ENCODE measurements around the gene THBS2. TPM values are rescaled to one million over a fixed set of nuclear protein-coding genes. Genes with fewer than 3 reads are reported as not detected.
"Not testable (repeated sequence)": the region's sequence is repeated elsewhere in the genome, so short reads cannot be mapped to it uniquely, and the experiment has no call there.

Gene THBS2
- total RNA-seq, 2 donors from 2014 or later, result not detected

- ATAC-seq (replicated peaks in 1 of 2) (no peak), DNase-seq (no peak)
- no peaks in the 10 kb centered on the region for H3K27me3 Mint-ChIP-seq (ENCODE audit: low read depth)
- peaks cover 7 to 9% of the 10 kb centered on the region in 2 donors for H3K36me3 Mint-ChIP-seq (ENCODE audit: insufficient read depth in 2 of 2)
- no peak overlapping the region for H3K4me3 Mint-ChIP-seq
- no peak overlapping the region for H3K27ac Mint-ChIP-seq
- peaks cover 2 to 5% of the 10 kb centered on the region in 2 donors for H3K9me3 Mint-ChIP-seq
- H3K4me1 Mint-ChIP-seq (ENCODE audit: low read depth), result no peaks in the 10 kb centered on the region
Measured at GRCh38 chr6:169204167-169204566, 49.5 kb downstream of the THBS2 start.

GRCh38 chr6:169201985-169202384, 51.7 kb downstream of the THBS2 start:
- H3K4me1 Mint-ChIP-seq (ENCODE audit: low read depth), result no peaks in the 10 kb centered on the region
- H3K4me3 Mint-ChIP-seq, result no peak overlapping the region
- no peak overlapping the region for H3K27ac Mint-ChIP-seq
- peaks cover 2% of the 10 kb centered on the region in 2 donors for H3K9me3 Mint-ChIP-seq
- no peak for DNase-seq
- no peaks in the 10 kb centered on the region for H3K27me3 Mint-ChIP-seq (ENCODE audit: low read depth)
- ATAC-seq (replicated peaks in 1 of 2), result no peak
- peaks cover 3 to 6% of the 10 kb centered on the region in 2 donors for H3K36me3 Mint-ChIP-seq (ENCODE audit: insufficient read depth in 2 of 2)

GRCh38 chr6:169200893-169201514, 52.6 kb downstream of the THBS2 start:
- Mint-ChIP-seq H3K36me3 (ENCODE audit: insufficient read depth in 2 of 2) (no peaks in the 10 kb centered on the region), H3K9me3 (no peaks in the 10 kb centered on the region)

GRCh38 chr6:169199625-169200335, 53.9 kb downstream of the THBS2 start:
- Mint-ChIP-seq H3K27me3 (ENCODE audit: low read depth) (no peaks in the 10 kb centered on the region), H3K4me3 (no peak overlapping the region), H3K4me1 (ENCODE audit: low read depth) (no peaks in the 10 kb centered on the region), H3K9me3 (no peaks in the 10 kb centered on the region), H3K27ac (no peak overlapping the region), H3K36me3 (ENCODE audit: insufficient read depth in 2 of 2) (no peaks in the 10 kb centered on the region)
- DNase-seq (no peak), ATAC-seq (replicated peaks in 1 of 2) (no peak)

More at GRCh38 chr6:169200893-169201514, 52.6 kb downstream of the THBS2 start:
- Mint-ChIP-seq H3K4me1 (ENCODE audit: low read depth) (no peaks in the 10 kb centered on the region), H3K27ac (no peak overlapping the region), H3K27me3 (ENCODE audit: low read depth) (no peaks in the 10 kb centered on the region), H3K4me3 (no peak overlapping the region)
- no peak for ATAC-seq (replicated peaks in 1 of 2)
- DNase-seq, result no peak

GRCh38 chr6:169198885-169199284, 54.8 kb downstream of the THBS2 start:
- no peak for ATAC-seq (replicated peaks in 1 of 2)
- Mint-ChIP-seq H3K27me3 (ENCODE audit: low read depth) (peaks cover 1% of the 10 kb centered on the region), H3K4me3 (no peak overlapping the region), H3K4me1 (ENCODE audit: low read depth) (no peaks in the 10 kb centered on the region), H3K9me3 (no peaks in the 10 kb centered on the region), H3K27ac (no peak overlapping the region), H3K36me3 (ENCODE audit: insufficient read depth in 2 of 2) (no peaks in the 10 kb centered on the region)
- no peak for DNase-seq

- not testable (repeated sequence) for ATAC-seq (replicated peaks in 1 of 2); H3K4me3 Mint-ChIP-seq; H3K27ac Mint-ChIP-seq; H3K4me1 Mint-ChIP-seq (ENCODE audit: low read depth); H3K9me3 Mint-ChIP-seq; H3K36me3 Mint-ChIP-seq (ENCODE audit: insufficient read depth in 2 of 2); DNase-seq
- H3K27me3 Mint-ChIP-seq (ENCODE audit: low read depth), result peaks cover 11% of the 10 kb centered on the region
Measured at GRCh38 chr6:169197929-169198328, 55.7 kb downstream of the THBS2 start.

GRCh38 chr6:169196279-169196678, 57.4 kb downstream of the THBS2 start:
- H3K4me3 Mint-ChIP-seq; ATAC-seq (replicated peaks in 1 of 2); DNase-seq; H3K9me3 Mint-ChIP-seq; H3K27ac Mint-ChIP-seq; H3K36me3 Mint-ChIP-seq (ENCODE audit: insufficient read depth in 2 of 2); H3K4me1 Mint-ChIP-seq (ENCODE audit: low read depth): not testable (repeated sequence)
- H3K27me3 Mint-ChIP-seq (ENCODE audit: low read depth), result peaks cover 14% of the 10 kb centered on the region

GRCh38 chr6:169194737-169195136, 58.9 kb downstream of the THBS2 start:
- no peak for ATAC-seq (replicated peaks in 1 of 2)
- H3K4me3 Mint-ChIP-seq, result no peak overlapping the region
- H3K27ac Mint-ChIP-seq, result no peak overlapping the region
- no peaks in the 10 kb centered on the region for H3K4me1 Mint-ChIP-seq (ENCODE audit: low read depth)
- no peaks in the 10 kb centered on the region for H3K36me3 Mint-ChIP-seq (ENCODE audit: insufficient read depth in 2 of 2)
- peaks cover 0 to 2% of the 10 kb centered on the region in 2 donors for H3K9me3 Mint-ChIP-seq
- H3K27me3 Mint-ChIP-seq (ENCODE audit: low read depth), result peaks cover 14% of the 10 kb centered on the region
- DNase-seq, result no peak

GRCh38 chr6:169190970-169191369, 62.7 kb downstream of the THBS2 start:
- no peak for ATAC-seq (replicated peaks in 1 of 2)
- Mint-ChIP-seq H3K36me3 (ENCODE audit: insufficient read depth in 2 of 2) (no peaks in the 10 kb centered on the region), H3K4me1 (ENCODE audit: low read depth) (peaks cover 8% of the 10 kb centered on the region), H3K9me3 (peaks cover 0 to 2% of the 10 kb centered on the region in 2 donors), H3K27ac (no peak overlapping the region), H3K27me3 (ENCODE audit: low read depth) (peaks cover 14% of the 10 kb centered on the region), H3K4me3 (no peak overlapping the region)
- DNase-seq, result no peak

- Mint-ChIP-seq H3K27me3 (ENCODE audit: low read depth) (peaks cover 14% of the 10 kb centered on the region), H3K4me3 (no peak overlapping the region), H3K27ac (no peak overlapping the region), H3K4me1 (ENCODE audit: low read depth) (peaks cover 8% of the 10 kb centered on the region), H3K36me3 (ENCODE audit: insufficient read depth in 2 of 2) (no peaks in the 10 kb centered on the region), H3K9me3 (peaks cover 0 to 2% of the 10 kb centered on the region in 2 donors)
- DNase-seq (no peak), ATAC-seq (replicated peaks in 1 of 2) (no peak)
Measured at GRCh38 chr6:169190144-169190584, 63.5 kb downstream of the THBS2 start.

GRCh38 chr6:169189686-169190085, 64.0 kb downstream of the THBS2 start:
- Mint-ChIP-seq H3K27me3 (ENCODE audit: low read depth) (peaks cover 14% of the 10 kb centered on the region), H3K4me1 (ENCODE audit: low read depth) (peaks cover 8% of the 10 kb centered on the region), H3K27ac (no peak overlapping the region), H3K4me3 (no peak overlapping the region), H3K36me3 (ENCODE audit: insufficient read depth in 2 of 2) (no peaks in the 10 kb centered on the region), H3K9me3 (peaks cover 0 to 2% of the 10 kb centered on the region in 2 donors)
- DNase-seq (no peak), ATAC-seq (replicated peaks in 1 of 2) (no peak)

- peaks cover 8% of the 10 kb centered on the region for H3K4me1 Mint-ChIP-seq (ENCODE audit: low read depth)
- ATAC-seq (replicated peaks in 1 of 2), result no peak
- H3K4me3 Mint-ChIP-seq, result no peak overlapping the region
Measured at GRCh38 chr6:169189182-169189581, 64.5 kb downstream of the THBS2 start.

GRCh38 chr6:169188475-169188874, 65.2 kb downstream of the THBS2 start:
- H3K27ac Mint-ChIP-seq, result no peak overlapping the region
- DNase-seq, result peak; percentile 20 to 33
- H3K9me3 Mint-ChIP-seq, result peaks cover 0 to 2% of the 10 kb centered on the region in 2 donors
- peak; percentile 62 to 84 for ATAC-seq (replicated peaks in 1 of 2)
- H3K4me3 Mint-ChIP-seq, result peak overlapping the region in 1 of 2 donors; percentile 37
- H3K36me3 Mint-ChIP-seq (ENCODE audit: insufficient read depth in 2 of 2), result no peaks in the 10 kb centered on the region
- H3K4me1 Mint-ChIP-seq (ENCODE audit: low read depth), result peaks cover 8% of the 10 kb centered on the region
- H3K27me3 Mint-ChIP-seq (ENCODE audit: low read depth), result peaks cover 8% of the 10 kb centered on the region

More at GRCh38 chr6:169189182-169189581, 64.5 kb downstream of the THBS2 start:
- DNase-seq, result no peak
- Mint-ChIP-seq H3K36me3 (ENCODE audit: insufficient read depth in 2 of 2) (no peaks in the 10 kb centered on the region), H3K27ac (no peak overlapping the region), H3K27me3 (ENCODE audit: low read depth) (peaks cover 14% of the 10 kb centered on the region), H3K9me3 (peaks cover 0 to 2% of the 10 kb centered on the region in 2 donors)
